Thyroid gland (tissue), 4 donors: Measurements from ENCODE around the gene ZNF692. TPM values are rescaled to one million over a fixed set of nuclear protein-coding genes. Genes with fewer than 3 reads are reported as not detected.
A peak's percentile ranks its signal among the peaks of the same experiment; 100 is the strongest.

Experiments
- DNase-seq, 2 donors: peaks; one replicate each; pipeline ENCODE4 v3.0.0-alpha.2; 2019
- H3K27ac ChIP-seq, 3 donors: fragments of 200-600 bp; sonication (generic); 1 replicate in 2 of 3; 2 replicates in 1 of 3; pipeline ENCODE4 v1.5.1; 2016 to 2019; ENCODE audit warnings: mild to moderate bottlenecking in 1 of 3, moderate library complexity in 1 of 3
- H3K27me3 ChIP-seq: fragments of 200-600 bp; sonication (generic); one replicate; pipeline ENCODE4 v1.5.1; 2019
- H3K36me3 ChIP-seq, 2 donors: fragments of 200-600 bp; sonication (generic); one replicate each; pipeline ENCODE4 v1.5.1; 2016 to 2019
- H3K4me1 ChIP-seq, 2 donors: fragments of 200-600 bp; sonication (generic); one replicate each; pipeline ENCODE4 v1.5.1; 2017 to 2019
- H3K4me3 ChIP-seq, 3 donors: fragments of 200-600 bp; sonication (generic); replicated peaks in 1 of 3; 1 replicate in 2 of 3; 2 replicates in 1 of 3; pipeline ENCODE4 v1.5.1; 2016; ENCODE audit warnings: mild to moderate bottlenecking in 1 of 3
- H3K9me3 ChIP-seq: fragments of 200-600 bp; sonication (generic); one replicate; pipeline ENCODE4 v1.5.1; 2017
- POLR2A ChIP-seq, 2 donors: fragments of 450-650 bp; IDR thresholded peaks; one replicate each; pipeline ENCODE4 v1.6.1; 2017; ENCODE audit warnings: antibody characterized with exemption in 2 of 2, mild to moderate bottlenecking in 2 of 2, moderate library complexity in 1 of 2
- WGBS, 2 donors: methylation state at CpG; one replicate each; pipeline ENCODE4 v1.1.5; 2017; 5-methylcytosine and 5-hydroxymethylcytosine counted together
- intact Hi-C: fragments of 100-400 bp; cut with DNase I; formaldehyde crosslinking; loops from one replicate; pipeline ENCODE4 v1.15.1; 2023
- total RNA-seq, 4 donors: library from RNA; depleted of rRNA; stranded (reverse); fragments of >200 nt; gene quantifications; one replicate each; pipeline ENCODE4 v1.2.3, GENCODE V29; 2016
- TF ChIP-seq, protein P1 (sequence below), 6 experiments: fragments of 200-600 bp in 3 of 6; fragments of 450-650 bp in 3 of 6; sonication (generic) in 3 of 6; IDR thresholded peaks; one replicate each; pipeline ENCODE4 v1.5.1; 2016 to 2019; ENCODE audit warnings: antibody characterized with exemption in 6 of 6, mild to moderate bottlenecking in 2 of 6, inconsistent platforms in 1 of 6, moderate library complexity in 1 of 6

Gene ZNF692
- total RNA-seq, 4 donors from 2014 or later, result 17.2 to 59.7 (median 34.1) TPM

DNA sequence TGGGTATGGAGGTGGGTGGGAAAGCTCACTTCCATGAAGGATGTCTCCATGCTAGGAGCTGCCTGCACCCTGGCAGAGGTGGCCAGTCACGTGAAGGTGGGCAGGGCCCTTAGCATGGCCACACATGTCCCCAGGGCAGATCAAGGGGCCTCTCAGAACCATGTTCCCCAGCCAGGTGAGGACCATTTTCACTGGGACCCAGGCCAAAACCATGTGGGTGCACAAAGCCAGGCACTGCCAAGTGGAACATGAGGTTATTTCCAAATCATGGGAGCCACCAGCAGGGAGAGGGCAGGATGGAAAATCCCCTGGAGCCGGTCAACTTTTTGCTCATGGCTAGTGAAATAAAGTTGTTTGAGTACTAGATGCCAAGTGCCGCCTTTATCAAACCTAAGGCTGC lies 9.7 kb downstream of the ZNF692 start:
- peak; percentile 34 to 36 for DNase-seq

DNA sequence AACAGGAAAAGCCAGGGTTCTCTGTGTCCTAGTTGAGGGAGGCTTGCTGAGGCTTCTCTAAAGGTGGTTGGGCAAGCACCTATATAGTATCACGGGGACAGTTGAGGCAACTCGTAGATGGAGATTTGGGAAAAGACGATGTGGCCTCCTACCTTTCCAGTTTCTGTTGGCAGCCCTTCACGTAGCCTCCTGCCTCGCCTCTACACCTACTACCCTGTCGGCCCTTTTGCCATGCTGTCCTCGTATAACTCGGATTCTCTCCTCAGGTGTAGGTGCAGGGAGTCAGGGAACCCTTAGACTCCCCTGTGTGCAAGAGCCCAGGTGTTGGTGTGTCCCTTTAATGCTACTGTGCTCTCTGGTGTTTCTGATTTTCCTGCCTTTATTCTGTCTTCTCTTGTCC lies 10.3 kb downstream of the ZNF692 start:
- H3K27ac ChIP-seq, result no peak overlapping the region
- intact Hi-C loops, result no loop called here

More for the DNA sequence above, 9.7 kb downstream of the ZNF692 start:
- Histone ChIP-seq H3K36me3 (peaks cover 50 to 51% of the 10 kb centered on the region in 2 donors), H3K9me3 (no peaks in the 10 kb centered on the region), H3K27ac (no peak overlapping the region), H3K4me3 (no peak overlapping the region), H3K27me3 (no peaks in the 10 kb centered on the region), H3K4me1 (no peaks in the 10 kb centered on the region)
- TF ChIP-seq, protein P1, sequence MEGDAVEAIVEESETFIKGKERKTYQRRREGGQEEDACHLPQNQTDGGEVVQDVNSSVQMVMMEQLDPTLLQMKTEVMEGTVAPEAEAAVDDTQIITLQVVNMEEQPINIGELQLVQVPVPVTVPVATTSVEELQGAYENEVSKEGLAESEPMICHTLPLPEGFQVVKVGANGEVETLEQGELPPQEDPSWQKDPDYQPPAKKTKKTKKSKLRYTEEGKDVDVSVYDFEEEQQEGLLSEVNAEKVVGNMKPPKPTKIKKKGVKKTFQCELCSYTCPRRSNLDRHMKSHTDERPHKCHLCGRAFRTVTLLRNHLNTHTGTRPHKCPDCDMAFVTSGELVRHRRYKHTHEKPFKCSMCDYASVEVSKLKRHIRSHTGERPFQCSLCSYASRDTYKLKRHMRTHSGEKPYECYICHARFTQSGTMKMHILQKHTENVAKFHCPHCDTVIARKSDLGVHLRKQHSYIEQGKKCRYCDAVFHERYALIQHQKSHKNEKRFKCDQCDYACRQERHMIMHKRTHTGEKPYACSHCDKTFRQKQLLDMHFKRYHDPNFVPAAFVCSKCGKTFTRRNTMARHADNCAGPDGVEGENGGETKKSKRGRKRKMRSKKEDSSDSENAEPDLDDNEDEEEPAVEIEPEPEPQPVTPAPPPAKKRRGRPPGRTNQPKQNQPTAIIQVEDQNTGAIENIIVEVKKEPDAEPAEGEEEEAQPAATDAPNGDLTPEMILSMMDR (IDR thresholded peaks at IDR 0.05), result no peak
- TF ChIP-seq POLR2A (IDR thresholded peaks at IDR 0.05), result no peak
- WGBS, 2 donors, result 72 to 83% methylated on average over 3 of the region's 3 CpGs
- intact Hi-C loops, result no loop called here

DNA sequence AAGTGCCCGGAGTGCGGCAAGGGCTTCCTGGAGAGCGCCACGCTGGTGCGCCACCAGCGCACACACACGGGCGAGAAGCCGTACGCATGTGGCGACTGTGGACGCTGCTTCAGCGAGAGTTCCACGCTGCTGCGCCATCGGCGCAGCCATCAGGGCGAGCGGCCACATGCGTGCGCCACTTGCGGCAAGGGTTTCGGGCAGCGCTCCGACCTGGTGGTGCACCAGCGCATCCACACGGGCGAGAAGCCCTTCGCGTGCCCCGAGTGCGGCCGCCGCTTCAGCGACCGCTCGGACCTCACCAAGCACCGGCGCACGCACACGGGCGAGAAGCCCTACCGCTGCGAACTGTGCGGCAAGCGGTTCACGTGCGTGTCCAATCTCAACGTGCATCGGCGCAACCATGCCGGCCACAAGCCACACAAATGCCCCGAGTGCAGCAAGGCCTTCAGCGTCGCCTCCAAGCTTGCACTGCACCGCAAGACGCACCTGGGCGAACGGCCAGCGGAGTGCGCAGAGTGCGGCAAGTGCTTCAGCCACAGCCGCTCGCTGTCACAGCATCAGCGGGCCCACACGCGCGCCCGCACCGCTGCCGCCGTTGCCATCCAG lies 10.8 kb downstream of the ZNF692 start:
- no peak for TF ChIP-seq POLR2A (IDR thresholded peaks at IDR 0.05)
- TF ChIP-seq, protein P1 (IDR thresholded peaks at IDR 0.05), result no peak
- Histone ChIP-seq H3K4me1 (peaks cover 3 to 6% of the 10 kb centered on the region in 2 donors), H3K4me3 (no peak overlapping the region), H3K9me3 (no peaks in the 10 kb centered on the region), H3K27ac (no peak overlapping the region), H3K27me3 (no peaks in the 10 kb centered on the region), H3K36me3 (peaks cover 50 to 51% of the 10 kb centered on the region in 2 donors)
- no peak for DNase-seq
- intact Hi-C loops, result no loop called here
- WGBS, 2 donors, result 96 to 97% methylated on average over 56 to 57 of the region's 72 CpGs

More for the DNA sequence above, 10.3 kb downstream of the ZNF692 start:
- no peaks in the 10 kb centered on the region for H3K27me3 ChIP-seq
- peaks cover 0 to 3% of the 10 kb centered on the region in 2 donors for H3K4me1 ChIP-seq
- no peak for TF ChIP-seq POLR2A (IDR thresholded peaks at IDR 0.05)
- TF ChIP-seq, protein P1 (IDR thresholded peaks at IDR 0.05), result no peak
- H3K9me3 ChIP-seq, result no peaks in the 10 kb centered on the region
- no peak overlapping the region for H3K4me3 ChIP-seq
- no peak for DNase-seq
- 94 to 96% methylated on average over 8 of the region's 8 CpGs for WGBS, 2 donors
- peaks cover 50 to 51% of the 10 kb centered on the region in 2 donors for H3K36me3 ChIP-seq

DNA sequence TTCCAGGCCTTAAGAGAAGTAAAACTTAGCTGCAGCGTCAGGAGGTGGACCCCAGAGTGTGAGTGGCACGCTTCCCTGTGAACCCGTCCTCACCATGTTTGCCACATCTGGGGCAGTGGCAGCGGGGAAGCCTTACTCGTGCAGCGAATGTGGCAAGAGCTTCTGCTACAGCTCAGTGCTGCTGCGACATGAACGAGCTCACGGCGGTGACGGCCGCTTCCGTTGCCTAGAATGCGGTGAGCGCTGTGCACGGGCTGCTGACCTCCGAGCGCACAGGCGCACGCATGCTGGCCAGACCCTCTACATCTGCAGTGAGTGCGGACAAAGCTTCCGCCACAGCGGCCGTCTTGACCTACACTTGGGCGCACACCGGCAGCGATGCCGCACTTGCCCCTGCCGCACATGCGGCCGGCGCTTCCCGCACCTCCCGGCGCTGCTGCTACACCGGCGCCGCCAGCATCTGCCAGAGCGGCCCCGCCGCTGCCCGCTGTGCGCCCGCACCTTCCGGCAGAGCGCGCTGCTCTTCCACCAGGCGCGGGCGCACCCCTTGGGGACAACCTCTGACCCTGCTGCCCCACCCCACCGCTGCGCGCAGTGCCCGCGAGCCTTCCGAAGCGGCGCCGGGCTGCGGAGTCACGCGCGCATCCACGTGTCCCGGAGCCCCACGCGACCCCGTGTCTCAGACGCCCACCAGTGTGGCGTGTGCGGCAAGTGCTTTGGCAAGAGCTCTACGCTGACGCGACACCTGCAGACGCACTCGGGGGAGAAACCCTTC lies 11.5 kb downstream of the ZNF692 start:
- peaks cover 10 to 12% of the 10 kb centered on the region in 2 donors for H3K4me1 ChIP-seq
- H3K36me3 ChIP-seq, result peaks cover 50 to 51% of the 10 kb centered on the region in 2 donors
- no peaks in the 10 kb centered on the region for H3K9me3 ChIP-seq
- WGBS, 2 donors, result 93 to 94% methylated on average over 47 to 59 of the region's 76 CpGs
- intact Hi-C loops, result no loop called here
- no peak for DNase-seq
- no peak overlapping the region for H3K27ac ChIP-seq
- H3K4me3 ChIP-seq, result no peak overlapping the region
- TF ChIP-seq, protein P1 (IDR thresholded peaks at IDR 0.05), result no peak
- no peak for TF ChIP-seq POLR2A (IDR thresholded peaks at IDR 0.05)
- no peaks in the 10 kb centered on the region for H3K27me3 ChIP-seq

DNA sequence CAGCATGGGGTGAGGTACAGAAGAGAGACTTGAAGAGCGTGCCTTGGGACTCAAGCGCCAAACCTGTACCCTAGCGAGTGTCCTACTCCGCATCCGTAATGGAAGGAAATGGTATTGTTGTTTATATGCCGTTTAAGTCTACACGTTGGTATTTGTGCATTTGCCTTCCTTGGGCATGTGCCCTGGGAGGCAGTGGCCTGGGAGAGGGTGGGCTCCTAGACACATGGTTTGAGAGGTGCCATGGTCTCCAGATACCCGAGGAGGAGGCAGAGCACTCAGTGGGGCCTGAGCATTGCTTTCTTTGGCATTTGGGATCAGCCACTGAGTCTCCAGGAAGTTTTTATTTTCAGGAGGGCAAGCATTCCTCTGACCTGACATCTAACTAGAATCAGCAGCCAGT lies 14.4 kb downstream of the ZNF692 start:
- H3K36me3 ChIP-seq, result peaks cover 41 to 42% of the 10 kb centered on the region in 2 donors
- DNase-seq, result no peak
- intact Hi-C loops, result no loop called here
- WGBS, 2 donors, result 86 to 90% methylated on average over 8 of the region's 8 CpGs
- no peak overlapping the region for H3K4me3 ChIP-seq
- no peak overlapping the region for H3K27ac ChIP-seq
- H3K27me3 ChIP-seq, result no peaks in the 10 kb centered on the region
- no peak for TF ChIP-seq POLR2A (IDR thresholded peaks at IDR 0.05)
- TF ChIP-seq, protein P1 (IDR thresholded peaks at IDR 0.05), result no peak
- no peaks in the 10 kb centered on the region for H3K9me3 ChIP-seq
- peaks cover 25 to 36% of the 10 kb centered on the region in 2 donors for H3K4me1 ChIP-seq
